ENCODE results near the gene RIPOR2. TPM values are rescaled to one million over a fixed set of nuclear protein-coding genes. Genes with fewer than 3 reads are reported as not detected.
"Not testable (repeated sequence)": the region's sequence is repeated elsewhere in the genome, so short reads cannot be mapped to it uniquely, and the experiment has no call there.

Gene RIPOR2
- total RNA-seq, 1 experiment from 2014 or later, result 0.20 TPM

DNA sequence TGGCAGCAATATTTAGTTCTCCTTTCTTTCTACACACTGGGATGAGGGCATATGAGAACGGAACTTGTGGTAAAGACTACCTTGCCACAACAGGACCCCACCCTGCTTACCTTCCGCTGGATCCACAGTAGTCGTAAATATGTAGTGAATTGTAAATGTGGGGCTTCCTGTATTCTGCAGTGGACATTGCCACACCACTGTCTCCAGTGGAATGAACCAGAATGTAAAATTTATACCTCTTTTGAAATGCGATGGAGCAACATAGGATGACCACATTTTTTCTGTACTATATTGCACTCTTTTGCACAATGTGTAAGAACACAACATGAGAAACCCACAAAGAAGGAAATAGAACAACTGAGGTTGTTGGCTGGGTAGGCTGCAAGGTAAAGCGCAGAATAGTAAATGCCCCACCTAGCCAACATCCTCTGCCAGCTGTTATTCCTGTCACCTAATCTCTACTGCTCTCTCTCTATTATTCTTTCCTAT, 16.1 kb upstream of the RIPOR2 start:
- DNase-seq (ENCODE audit: low spot score), result no peak

DNA sequence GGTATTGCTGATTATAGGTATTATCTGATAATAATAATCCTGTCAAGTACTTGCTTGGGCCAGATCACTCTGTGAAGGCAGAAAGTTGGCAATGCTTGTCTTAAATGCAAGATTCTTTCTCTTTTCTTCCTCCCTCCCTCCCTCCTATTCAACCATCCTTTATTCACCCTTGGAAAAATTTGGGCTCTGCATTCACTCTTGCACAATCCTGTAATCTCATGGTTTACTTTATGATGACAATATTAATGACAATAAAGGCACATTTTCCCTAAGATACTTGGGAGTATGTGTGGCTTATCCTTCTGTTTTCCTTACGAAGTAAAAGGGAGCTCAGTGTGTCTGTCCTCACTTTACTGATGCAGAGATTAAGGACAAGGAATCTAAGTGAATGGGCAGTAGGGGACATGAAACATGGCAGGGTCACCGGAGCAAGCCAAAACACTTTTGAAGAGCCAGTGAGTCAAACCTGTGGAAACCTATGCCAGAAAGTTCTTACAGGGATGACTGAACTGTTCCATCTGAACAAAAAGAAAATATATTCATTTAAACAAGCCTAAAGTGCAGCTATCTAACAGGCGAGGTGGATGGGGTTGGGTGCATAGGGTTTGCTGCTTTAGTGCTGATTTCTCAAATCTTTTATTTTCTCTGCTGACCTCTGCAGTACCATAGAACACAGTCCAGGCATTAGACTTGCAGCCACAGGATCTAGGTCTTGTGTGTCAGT, 14.6 kb upstream of the RIPOR2 start:
- DNase-seq (ENCODE audit: low spot score), result no peak

DNA sequence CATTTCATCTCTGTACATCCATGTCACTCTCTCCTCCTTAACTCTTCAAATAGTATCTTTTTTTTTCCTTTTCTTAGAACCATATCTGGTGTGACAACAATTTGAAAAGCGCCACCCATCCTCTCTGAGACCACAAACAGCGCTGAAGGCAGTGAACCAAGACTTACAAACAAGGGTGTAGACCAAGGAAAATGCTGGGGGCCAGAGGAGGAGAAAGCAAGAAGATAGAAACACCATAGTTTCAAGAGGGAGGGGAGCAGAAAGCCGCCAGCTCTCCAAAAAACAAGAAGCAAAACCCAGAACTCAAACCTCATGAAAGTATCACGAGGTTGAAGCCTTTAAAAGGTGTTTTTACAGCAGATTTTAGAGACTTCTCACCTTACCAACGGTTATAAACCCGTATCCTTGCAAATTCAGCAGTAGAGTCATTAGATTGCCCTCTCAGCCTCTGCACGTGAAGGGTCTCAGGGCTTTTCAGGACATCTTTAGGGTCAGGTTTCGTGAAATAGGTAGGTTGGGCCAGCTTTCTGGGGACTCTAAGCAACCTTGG, 13.3 kb upstream of the RIPOR2 start:
- DNase-seq (ENCODE audit: low spot score), result no peak

DNA sequence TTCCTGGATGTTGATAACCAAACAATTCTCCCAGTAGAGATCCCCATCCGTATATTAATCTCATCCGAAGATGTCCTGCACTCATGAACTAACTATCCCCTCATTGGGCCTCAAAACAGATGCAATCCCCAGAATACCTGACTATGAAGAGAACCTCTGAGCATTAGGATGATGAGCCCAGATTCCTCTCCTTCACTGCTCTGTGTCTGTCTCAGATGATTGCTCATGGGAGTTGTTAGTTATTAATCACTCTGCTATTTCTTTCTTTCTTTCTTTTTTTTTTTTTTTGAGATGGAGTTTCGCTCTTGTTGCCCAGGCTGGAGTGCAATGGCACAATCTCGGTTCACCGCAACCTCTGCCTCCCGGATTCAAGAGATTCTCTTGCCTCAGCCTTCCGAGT, 12.5 kb upstream of the RIPOR2 start:
- not testable (repeated sequence) for DNase-seq (ENCODE audit: low spot score)

DNA sequence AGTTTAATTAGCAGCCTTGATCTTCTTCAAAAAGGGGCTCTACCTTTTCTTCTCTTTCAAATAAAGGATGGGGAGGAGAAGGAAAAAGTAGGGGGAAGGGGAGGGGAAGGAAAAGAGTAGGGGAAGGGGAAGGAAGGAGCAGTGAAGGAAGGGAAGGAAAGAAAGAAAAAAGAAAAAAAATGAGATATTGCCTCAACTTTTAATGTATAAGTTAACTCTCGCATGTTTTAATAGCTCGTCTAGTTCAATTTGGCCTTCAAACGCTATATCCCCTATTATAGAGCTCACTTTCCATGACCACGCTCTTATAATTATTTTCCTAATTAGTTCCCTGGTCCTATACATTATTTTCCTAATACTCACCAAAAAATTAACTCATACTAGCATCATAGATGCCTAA, 11.9 kb upstream of the RIPOR2 start:
- DNase-seq (ENCODE audit: low spot score), result no peak

DNA sequence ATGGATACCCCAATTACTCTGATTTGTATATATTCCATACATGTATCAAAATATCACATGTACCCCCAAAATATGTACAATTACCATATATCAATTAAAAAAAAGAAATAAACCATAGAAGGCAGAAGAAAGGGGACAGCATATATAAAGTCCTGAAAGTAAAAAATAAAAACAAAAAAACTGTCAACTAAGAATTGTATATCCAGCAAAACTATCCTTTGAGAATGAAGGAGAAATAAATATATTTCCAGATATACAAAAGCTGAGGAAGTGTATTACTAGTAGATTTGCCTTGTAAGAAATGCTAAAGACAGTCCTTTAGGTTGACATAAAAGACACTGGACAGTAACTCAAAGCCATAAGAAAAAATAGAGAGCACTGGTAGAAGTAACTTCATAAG, 9.3 kb upstream of the RIPOR2 start:
- DNase-seq (ENCODE audit: low spot score), result no peak

DNA sequence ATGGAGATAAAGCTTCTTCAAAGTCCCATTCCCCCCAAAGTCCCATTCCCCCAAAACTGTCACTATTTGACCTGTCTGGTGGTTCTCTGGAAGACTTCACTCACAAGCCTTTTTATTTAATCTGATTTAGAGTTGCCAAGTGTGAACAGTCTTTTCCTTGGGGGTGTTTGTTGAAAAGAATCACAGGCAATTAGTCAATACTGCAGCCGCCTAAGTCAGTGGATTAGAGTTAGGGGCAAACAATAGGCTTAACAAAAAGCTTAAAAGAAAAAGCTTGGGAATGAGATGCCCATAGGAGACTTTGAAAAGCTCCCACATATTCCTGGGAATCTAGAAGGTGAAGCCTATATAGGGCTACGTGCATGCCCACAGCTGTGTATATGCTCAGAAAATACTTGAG, 8.0 kb upstream of the RIPOR2 start:
- no peak for DNase-seq (ENCODE audit: low spot score)

DNA sequence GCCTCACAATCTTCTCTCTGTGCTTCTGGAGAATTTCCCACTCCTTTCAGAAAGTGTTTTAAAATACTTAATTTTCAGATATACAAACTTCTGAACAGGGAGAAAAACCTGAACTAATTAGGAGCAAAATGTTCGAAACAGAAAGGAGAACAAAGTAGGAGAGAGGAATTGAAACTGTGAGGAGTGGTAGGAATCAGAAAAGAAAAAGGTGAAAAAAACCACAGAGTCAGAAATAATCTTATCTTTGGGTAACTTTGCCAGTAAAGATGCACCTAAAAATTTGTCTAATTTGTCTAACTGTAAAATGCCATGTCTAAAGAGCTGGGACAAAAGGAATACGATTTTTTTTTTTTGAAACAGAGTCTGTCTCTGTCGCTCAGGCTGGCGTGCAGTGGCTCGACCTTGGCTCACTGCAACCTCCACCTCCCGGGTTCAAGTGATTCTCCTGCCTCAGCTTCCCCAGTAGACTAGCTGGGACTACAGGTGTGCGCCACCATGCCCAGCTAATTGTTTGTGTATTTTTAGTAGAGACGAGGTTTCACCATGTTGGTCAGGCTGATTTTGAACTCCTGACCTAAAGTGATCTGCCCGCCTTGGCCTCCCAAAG, 4.7 kb upstream of the RIPOR2 start:
- no peak for DNase-seq (ENCODE audit: low spot score)

DNA sequence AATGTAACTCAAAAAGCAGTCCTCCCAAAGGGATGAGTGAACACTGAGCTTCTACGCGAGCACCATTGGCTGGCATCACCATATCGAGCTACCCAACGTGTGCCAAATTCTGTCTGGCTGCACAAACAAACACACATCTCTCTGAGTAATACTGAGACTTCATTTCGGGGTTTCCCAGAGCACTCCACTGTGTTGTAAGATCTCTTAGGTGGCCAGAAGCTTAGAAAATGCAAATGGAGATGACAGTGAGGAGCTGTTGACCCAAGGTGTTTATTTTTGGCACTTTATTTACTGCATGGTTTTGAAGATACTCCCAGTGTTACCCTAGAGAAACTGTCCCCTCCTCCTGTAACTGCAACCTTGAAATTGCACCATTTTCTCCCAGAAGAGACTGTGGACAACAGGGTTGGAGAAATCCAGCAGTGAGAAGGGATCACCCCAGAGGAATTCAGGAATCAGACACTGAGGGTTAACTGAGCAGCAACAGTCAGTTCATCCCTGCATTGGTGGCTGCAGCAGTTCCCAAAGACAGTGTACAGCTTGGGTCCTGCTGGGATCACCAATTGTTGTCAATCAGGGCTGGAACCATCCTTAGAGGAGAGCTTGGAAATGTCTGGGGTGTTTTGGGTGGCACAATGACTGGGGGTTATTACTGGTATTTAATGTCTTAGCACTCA, 1.0 kb upstream of the RIPOR2 start:
- no peak for DNase-seq (ENCODE audit: low spot score)

DNA sequence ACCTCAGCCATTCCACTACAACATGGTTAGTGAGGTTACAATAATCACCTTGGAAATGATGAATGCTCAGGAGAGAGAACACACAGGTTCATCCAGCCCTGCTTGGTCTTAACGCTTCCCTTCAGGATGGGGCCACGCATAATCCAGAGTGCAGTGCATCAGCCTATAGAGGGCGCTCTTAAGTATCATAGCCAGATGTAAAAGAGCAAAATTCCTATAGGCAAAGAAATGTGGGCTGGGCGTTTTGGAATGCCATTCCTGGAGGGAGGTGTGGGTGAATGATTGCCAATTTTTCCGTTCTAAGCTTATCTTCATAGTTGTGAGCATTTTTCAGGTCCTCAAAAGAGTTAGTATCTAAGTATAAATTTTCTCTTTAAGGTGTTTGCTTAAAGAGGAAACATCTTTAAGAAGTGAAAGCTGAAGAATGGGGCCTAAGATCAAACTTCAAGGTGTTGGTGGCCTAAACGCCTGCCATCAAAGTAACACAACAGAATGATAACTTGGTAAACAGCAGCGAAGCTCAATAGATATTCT, 1.8 kb downstream of the RIPOR2 start:
- DNase-seq (ENCODE audit: low spot score), result peak; percentile 65

DNA sequence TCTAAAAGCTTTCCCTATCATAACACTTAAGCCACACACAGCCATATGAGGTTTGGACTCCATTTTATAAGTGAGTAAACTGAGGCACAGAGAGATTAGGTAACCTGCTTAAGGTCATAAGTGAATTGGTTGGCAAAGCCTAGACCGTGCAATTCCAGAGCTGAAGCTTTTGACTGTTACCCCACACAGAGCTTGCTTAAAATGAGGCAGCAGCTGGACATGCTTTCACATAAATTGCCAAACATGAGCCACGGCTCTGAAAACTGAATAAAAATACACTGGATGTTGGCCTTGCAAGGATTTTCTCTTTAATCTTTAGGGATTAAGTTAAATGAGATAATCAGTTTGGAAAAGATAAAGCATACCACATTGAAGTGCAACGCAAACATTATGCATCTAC, 2.5 kb downstream of the RIPOR2 start:
- DNase-seq (ENCODE audit: low spot score), result no peak

DNA sequence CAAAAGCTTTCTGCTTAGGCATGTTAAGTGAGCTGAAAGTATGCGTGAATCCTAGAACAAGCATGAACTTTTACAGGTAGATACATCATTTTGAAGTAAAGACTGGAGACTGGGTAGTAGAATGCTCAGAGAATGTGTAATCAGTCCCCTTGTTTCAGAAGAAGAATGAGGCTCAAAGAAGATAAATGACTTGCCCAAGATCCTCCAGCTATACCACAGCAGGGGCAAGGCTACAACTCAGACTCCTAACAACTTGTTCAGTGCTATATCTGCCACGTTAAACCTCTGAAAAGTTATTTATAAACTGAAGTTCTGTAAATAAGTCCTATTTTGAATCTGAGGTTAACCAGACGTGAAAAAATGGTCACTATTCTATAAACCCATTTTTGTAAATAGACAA, 2.9 kb downstream of the RIPOR2 start:
- DNase-seq (ENCODE audit: low spot score), result no peak

DNA sequence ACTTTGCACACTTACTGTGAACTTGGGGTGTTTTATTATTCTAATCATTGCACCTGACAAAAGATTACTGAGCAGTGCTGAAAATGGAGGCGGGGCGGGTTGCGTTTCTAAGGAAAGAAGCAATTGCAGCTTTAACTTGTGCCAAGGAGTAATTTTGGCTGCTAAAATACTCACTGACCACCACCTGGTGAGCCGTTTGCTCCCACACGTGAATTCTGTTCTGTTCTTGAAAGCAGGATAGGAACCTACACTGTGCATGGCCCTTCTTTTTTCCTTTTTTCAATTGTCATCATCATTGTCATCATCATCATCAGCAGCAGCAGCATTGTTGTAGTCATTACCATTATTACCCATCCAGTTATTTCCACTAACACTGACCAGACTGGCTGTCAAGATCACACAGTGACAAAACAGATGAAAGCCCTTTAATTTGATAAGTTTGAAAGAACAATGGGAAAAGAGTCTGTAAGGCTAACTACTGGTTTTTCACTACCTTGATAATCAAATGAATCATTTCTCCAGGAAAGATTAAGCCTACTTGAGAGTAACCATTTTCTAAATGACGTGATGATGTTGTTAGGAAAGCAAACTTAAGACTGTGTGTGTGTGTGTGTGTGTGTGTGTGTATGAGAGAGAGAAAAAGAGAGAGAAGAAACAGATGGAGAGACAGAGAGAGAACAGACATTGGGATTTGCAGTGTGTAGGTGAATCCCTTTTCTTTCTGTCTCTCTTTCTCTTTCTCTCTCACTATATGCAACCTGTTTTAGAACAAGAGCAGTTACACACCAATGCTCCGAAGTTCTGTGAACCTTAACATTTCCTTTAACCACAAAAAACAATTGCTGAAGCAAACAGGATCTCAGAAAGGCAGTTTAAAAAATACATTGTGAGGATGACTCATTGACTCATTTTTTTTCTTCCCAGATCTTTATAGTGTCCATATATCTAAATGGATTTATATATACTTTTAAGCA, 3.8 kb downstream of the RIPOR2 start:
- no peak for DNase-seq (ENCODE audit: low spot score)

DNA sequence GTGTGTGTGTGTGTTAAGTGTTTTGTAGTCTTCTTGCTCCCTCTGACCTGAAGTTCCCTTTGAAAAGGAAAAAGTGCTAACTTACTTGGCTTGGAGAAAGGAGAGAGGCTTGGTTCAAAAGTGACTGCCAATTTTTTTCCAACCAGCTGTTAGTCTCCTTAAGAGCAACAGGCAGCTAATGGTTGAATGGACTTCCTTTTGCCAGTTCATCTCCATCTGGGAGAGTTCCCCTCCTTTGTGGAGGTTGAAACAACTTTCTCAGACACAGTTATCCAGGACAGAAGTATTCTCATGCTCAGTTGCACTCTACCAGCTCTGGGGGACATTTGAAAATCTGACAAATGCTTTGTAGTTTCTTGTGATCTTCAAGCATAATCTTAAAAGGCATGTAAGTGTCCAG, 4.5 kb downstream of the RIPOR2 start:
- DNase-seq (ENCODE audit: low spot score), result no peak

DNA sequence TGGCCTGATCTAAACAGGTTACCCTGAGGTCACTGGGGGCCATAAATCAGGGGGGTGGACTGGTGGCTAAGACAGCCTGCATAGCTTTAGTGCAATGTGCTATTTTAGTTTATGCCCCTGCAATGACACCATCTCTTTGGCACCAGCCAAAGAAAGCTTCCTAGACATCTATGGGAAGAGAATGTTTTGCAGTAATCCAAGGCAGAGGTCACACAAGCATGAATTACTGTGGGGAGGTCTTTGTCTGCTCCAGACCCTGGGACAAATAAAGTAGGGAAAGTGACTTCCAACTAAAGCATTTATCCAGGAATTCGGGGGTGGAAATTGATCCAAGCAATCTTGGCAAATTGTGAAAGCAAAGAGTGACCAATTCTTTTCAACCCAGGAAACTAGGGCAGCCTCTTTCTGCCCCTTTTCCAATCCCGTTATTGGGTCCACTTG, 5.3 kb downstream of the RIPOR2 start:
- DNase-seq (ENCODE audit: low spot score), result no peak

DNA sequence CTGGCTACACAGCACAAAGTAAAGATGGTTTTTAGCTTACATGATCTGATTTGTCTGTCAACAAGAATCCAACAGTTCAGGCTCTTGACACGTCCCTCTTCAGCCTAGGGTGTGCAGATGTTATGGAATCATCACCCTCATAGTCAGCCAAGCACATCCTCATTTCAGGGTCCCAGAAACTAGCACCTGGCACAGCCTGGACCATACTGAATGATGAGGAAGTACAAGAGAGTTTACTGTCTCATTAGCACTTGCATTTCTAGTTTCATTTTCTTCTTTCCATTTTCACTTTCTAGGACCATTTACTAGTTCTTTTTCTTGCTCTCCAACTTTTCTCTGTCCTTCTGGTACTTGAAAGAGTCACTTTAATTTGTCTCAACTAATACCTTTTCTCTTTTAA, 6.5 kb downstream of the RIPOR2 start:
- DNase-seq (ENCODE audit: low spot score), result no peak

DNA sequence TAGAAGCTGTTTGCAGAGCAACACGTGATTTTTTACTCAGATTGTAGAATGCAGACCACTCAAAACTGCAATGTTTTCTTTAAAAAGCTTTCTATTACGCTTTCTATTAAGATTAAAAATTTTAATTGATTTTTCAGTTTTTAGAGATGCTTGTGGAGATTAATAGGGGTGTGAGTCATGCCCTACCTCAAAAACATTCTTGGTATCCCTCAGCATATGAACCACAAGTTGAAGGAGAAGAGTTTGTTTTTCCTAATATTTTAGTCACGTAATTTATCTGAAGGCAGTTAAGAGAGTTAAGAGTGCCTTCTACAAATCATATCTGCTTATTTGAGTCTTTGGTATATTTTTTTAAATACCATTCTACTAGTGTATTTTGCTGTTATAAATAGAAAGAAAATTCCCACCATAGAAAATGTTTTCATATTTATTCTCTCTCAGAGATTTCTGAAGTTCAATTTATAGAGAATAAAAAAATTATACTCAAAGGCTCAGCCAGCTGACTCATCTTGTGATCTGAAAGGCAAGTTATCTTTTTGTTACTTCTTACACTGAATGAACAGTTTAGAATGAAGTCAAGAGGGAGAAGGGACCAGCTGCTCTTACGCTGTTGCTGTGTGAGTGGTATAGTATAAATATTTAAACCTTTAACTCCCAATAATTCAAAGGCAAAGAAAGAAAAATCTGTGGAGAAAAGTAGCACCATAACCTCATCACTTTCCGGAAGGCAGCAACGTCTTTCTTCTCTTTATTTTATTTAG, 7.6 kb downstream of the RIPOR2 start:
- DNase-seq (ENCODE audit: low spot score), result no peak

DNA sequence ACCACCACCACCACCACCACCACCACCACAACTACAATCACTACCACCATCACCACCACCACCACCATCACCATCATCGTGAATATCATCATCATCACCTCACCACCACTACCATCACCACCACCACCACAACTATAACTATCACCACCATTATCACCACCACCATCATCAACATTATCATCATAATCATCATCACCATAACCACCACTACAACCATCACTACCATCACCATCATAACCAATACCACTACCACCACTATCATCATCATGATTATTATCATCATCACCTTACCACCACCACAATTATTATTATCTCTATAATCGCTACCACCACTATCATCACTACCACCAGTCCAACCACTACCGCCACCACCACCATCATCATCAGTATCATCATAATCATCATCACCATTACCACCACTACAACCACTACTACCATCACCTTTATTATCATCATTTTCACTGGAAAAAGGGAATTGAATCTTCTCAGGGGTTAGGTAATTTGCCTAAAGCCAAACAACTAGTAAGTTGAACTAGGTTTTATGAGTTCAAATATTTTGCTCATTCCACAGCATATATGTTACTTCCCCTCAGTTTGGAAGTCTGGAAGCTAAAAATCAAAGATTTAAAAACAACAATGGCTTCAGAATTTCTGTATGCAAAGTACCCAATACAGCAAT, 8.3 kb downstream of the RIPOR2 start:
- DNase-seq (ENCODE audit: low spot score), result no peak

DNA sequence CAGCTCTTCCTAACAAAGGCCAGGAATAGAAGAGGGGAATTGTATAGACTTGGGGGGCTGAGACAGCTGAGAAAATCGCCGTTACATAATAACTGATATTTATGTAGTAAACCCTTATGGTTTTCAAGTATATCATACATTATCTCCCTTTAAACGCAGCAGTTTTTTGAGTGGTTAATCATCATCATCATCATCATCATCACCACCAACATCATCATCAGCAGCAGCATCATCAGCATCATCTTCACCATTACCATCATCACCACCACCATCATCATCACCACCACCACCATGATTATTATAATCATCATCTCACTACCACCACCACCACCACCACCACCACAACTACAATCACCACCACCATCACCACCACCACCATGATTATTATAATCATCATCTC, 9.1 kb downstream of the RIPOR2 start:
- DNase-seq (ENCODE audit: low spot score), result not testable (repeated sequence)

DNA sequence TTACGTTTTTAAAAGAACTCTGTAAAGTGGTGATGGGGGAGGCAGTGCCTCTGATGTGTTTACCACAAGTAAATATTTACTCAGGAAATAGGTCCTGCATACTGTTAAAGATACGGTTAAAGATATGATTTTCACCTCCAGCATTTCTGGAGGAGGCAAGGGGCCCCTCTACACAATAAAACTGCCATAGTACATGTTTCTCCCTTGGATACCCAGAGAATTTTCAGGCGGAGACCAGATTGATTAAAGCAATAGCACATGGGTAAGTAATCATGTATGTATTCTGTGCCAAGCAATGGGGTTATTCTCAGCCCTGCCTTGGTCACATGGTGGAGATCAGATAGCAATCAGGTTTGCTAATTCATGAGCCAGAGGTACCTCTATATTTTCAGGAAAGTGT, 9.6 kb downstream of the RIPOR2 start:
- DNase-seq (ENCODE audit: low spot score), result peak; percentile 31
